ENCODE results near the gene ACYP2.
"Not testable (repeated sequence)": the region's sequence is repeated elsewhere in the genome, so short reads cannot be mapped to it uniquely, and the experiment has no call there.

Gene ACYP2

DNA sequence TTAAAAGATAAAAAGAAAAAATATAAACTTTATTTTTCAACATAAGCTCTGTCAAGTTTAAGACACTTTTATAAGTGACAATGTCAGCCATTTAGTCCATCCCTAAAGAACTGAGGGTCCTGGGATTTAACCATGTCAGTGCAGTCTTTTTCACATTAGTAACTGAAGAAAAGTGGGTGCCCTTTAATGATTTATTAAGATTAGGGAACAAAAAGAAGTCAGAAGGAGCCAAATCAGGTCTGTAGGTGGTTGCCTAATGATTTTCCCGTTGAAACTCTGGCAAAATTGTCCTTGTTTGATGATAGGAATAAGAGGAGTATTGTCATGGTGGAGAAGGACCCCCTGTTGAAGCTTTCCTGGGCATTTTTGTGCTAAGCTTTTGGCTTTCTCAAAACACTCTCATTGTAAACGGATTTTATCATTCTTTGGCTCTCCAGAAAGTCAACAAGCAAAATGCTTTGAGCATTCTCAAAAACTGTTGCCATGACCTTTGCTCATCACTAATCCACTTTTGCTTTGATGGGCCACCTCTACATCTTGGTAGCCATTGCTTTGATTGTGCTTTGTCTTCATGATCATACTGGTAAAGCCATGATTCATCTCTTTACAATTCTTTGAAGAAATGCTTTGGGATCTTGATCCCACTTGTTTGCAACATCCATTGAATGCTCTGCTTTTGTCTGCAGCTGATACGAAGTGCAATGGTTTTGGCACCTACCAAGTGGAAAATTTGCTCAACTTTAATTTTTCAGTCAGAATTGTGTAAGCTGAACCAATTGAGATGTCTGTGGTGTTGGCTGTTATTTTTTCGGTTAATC is 118.6 kb downstream of the ACYP2 start:
- DNase-seq, result no peak

DNA sequence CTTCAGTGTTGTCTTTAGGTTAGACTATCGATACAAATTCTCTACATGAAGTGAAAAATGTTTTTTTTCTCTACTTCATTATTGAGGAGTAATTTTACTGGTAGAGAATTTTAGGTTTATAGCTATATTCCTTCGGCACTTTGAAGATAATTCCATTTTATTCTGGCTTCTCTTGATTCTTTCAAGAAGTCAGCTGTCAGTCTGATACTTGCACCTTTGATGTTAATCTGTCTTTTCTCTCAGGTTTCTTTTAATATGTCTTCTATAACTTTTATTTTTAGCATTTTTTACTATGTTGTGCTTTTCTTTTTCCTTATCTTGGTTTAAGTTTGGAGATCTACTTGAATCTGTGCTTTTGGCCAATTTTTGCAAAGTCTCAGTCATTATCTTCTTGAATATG is 122.0 kb downstream of the ACYP2 start:
- no peak for DNase-seq

DNA sequence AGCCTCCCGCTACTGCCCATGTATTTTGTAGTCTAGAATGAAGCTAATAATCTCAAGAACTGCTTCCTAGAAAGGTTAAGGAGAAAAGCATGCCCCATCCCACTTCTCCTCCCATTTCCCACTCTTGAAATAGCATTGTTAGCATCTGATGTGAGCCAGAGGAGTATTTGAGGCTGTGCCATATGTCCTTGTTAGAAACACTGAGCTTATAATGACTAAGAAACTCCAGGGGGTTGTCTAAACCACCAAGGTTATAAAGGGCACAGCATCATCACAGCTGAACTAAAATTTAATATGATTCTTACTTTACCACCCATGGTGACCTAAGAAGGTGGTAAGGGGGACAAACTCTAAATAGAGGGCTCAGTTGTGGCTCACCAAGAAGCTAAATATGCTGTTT is 124.0 kb downstream of the ACYP2 start:
- DNase-seq, result no peak

DNA sequence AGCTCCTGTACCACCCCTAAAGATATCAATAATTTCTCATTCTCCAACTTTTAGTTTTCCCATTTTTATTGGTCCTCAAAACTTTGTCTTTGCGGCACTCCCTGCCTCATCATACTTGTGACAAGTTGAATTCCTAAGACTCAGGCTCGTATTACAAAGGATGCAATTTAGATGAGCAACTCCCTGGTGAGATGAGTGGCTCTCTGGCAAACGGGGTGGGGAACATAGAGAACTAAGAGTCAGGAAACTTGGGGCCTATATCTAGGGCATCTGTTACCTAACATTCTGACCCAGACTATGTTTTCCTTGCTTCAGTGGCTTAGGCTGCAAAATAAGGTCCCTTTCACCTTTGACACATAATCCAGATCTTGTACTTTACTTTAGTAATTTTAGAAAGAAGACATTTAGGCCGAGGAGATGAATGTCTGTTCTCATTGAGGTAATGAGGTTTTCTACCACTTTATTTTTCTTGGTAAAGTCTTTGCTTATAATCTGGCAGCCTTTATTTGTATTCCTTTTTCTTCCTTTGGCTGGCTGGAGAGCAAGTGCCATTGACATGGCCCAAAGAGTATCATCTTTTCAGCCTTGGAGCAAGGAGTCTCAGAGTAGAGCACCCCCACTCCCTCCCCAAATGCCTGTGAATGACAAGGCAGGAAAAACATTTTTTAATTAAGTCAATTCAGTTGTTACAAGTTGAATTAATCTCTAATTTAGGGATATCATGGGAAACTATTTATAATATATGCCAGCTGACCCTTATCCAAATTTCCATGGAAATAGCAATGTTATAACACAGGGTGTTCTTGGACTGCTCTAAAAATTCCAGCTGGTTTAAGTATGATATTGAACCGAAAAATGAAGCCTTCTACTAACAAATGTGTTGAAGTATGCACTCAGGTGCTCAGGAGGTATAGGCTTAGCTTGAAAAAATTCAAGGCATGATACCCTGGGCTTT is 125.4 kb downstream of the ACYP2 start:
- DNase-seq, result no peak

DNA sequence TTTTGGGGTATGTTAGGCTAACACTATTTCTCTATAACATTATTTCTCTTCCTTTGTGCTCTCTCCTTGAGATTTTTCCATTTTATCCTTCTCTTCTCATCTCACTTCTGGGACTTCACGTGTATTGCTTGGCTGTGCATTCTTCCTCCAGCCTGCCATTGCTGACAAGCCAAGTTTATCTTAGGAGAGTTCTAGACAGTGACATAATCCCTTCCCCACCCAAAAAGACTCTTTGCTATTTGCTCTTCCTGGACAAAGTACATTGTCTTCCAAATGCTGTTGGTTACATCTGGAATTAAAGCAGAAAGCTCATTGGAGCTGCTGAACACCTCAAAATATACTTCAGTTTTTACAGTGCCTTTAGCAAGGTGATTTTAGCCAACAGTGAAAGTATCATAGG is 131.7 kb downstream of the ACYP2 start:
- DNase-seq, result no peak

DNA sequence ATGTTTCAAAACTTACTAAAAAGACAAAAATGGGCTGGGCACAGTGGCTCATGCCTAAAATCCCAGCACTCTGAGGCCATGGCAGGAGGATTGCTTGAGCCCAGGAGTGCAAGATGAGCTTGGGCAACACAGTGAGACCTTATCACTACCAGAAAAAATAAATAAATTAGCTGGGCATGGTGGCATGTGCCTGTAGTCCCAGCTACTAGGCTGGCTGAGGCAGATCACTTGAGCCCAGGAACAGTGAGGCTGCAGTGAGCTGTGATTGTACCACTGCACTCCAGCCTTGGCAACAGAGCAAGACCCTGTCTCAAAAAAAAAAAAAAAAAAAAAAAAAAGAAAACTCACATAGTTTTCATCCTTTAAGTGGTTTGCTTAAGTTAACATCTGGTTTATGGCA is 134.2 kb downstream of the ACYP2 start:
- DNase-seq, result no peak

DNA sequence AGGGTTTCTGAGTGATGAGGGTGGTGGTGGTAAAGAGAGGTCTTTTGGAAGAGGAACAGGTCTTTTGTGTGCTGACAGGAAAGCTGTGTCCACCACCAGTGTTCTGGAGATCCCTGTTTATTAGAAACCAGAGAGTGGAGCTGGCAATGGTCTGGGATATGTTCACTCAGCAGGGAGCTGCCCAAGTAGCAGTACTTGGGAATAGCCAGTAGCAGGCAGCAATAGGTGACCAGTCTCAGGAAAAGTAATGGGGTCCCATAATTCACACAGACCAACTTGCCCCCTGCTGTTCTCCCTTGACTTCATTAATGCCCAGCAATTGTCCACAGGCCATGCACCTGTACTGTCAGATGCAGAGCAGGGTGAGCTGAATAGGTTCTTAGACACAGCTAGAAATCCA is 138.8 kb downstream of the ACYP2 start:
- DNase-seq, result no peak

DNA sequence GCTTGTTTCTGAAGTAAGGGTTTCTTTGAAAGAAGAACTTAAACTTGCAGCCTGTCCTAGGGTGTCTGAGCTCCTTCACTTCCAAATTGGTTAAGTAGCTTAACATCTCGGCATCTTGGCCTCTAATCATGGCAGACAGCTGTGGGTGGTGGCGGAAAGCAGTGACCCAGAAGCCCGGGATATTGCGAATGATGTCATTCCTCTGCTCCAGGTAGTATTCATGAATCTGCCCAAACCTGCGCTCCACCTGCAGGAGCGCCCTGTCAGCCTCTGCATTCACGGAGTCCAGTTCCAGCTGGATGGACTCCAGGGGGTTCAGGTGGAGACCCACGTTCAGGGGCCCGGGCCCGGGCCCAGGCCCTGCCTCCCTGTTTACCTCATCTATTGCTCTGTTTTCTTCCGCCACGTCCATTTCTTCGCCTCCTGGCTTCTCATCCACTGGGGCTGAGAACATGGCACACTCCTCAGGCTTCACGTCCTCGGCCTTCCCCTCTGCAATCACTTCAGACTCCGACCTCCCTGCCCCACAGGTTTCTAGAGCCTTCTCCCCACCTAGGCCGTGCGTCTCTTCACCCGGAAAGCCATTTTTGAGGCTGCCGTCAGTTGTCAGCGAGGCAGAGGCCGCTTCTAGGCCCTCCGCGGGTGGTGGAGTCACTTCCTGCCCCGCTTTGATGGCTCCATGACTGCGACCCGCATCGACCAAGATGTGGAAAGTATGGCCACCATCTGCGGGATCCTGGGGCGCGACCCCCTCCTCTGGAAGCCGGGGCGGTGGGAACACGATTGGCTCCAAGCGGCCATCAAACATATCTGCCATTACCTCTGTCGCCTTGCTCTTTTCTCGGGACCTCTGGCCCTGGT is 140.0 kb downstream of the ACYP2 start:
- no peak for DNase-seq

DNA sequence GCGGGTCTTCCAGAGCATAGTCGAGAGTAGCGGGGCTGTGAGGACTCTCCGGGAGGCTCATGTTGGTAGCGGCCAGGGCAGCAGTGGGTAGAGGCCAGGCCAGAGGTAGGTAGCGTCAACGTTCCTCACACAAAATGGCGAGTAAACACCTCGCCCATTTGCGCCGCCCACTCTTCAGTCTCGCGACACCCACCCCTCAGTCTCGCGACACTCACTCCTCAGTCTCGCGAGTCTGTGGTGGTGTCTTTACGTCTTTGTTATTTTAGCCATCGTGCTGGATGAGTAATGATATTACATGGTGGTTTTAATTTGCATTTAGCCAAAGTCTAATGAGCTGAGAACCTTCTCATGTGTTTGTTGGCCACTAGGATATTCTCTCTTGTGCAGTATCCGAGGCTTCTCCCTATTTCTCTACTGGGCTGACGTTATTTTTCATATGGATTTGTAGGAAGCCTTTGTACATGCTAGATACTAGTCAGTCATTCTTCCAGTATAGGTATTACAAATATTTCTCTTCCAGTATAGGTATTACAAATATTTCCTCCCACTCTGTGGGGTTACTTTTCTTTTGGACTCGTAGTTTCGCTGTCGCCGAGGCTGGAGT is 140.8 kb downstream of the ACYP2 start, which contains the start of gene TSPYL6:
TSPYL6 (minus strand) TSS at position 139 of the 604 bp plus-strand sequence; CDS start at position 61, 78 bp downstream.
- no peak for DNase-seq

DNA sequence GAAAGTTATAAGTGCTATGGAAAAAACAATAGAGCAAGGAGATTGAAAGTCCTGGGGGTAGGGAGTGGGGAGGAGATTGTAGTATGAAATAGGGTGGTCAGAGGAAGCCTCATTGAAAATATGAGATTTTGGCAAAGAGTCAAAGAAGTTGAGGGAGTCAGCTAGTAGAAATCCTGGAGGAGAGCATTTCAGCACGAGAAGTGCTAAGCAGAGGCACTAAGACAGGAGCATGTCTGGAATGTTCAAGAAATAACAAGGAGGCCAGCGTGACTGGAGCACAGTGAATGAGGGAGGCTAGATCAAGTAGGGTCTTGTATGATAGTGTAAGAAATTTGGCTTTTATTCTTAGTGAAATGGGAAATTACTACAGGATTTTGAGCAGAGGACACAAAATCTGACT is 142.8 kb downstream of the ACYP2 start:
- DNase-seq, result no peak

DNA sequence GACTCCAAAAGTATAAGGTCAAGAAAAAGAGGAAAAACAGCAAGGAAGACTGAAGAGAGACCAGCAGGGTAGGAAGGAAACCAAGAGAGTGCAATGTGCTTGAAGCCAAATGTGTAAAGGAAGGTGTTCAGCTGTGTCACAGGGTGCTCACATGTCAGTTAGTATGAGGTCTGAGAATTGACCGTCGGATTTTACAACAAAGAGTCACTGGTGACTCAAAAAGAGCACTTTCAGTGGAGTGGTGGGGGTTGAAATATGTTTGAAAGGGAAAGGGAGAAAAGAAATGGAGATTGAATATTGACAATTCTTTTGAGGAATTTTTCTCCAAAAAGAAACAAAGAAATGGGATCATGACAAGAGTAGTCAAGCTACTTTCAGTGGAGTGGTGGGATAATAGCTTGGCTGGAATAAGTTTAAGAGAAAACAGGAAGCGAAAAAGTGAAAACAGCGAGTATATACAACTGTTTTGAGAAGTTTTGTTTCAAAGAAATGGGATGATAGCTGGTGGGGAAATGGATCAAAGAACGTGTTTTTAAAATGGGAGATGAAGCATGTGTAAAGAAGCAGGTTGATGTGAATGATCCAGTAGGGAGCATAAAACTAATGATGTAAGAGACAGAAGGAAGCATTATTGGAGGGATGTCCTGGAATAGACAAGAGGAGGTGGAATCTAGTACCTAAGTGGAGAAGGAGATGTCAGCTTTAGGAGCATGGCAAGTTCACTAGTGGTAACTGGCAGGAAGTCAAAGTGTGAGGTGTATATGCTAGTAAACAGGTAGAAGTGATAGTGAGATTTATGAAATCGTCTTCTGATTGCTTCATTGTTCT is 144.2 kb downstream of the ACYP2 start:
- no peak for DNase-seq

DNA sequence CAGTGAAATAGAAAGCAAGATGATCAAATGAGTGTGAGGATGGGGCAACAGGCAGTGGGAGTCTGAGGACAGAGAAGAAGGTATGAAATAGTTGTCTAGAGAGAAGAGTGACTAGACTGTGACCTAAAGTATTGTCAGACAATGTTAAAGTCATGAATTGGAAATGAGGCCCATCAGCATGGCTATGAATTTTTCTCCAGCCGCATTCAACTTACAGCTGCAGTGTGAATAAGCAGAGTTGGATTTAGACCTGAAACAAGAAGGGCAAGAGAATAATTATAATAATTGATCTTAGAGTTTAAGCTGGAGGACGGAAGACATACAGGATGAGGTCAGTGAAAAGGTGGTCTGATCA is 144.8 kb downstream of the ACYP2 start:
- DNase-seq, result no peak

DNA sequence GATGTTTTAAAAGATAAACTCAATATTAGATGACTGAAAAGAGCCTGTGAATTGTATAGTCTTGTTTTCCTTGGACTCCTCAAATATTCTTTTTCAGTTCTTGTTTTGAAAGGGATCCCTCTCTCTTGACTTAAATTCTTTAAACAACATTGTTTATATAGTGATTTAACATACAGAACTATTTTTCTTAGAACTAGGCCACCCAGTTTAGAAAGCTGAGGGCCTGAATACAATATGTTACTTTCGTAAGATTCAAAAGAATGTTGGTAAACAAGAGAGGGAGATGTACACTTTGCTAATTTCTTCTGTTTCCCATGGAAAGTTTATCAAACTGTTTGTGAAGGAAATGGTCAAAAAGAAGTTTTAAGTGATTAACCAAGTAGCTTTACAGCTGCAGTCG is 146.1 kb downstream of the ACYP2 start:
- no peak for DNase-seq

DNA sequence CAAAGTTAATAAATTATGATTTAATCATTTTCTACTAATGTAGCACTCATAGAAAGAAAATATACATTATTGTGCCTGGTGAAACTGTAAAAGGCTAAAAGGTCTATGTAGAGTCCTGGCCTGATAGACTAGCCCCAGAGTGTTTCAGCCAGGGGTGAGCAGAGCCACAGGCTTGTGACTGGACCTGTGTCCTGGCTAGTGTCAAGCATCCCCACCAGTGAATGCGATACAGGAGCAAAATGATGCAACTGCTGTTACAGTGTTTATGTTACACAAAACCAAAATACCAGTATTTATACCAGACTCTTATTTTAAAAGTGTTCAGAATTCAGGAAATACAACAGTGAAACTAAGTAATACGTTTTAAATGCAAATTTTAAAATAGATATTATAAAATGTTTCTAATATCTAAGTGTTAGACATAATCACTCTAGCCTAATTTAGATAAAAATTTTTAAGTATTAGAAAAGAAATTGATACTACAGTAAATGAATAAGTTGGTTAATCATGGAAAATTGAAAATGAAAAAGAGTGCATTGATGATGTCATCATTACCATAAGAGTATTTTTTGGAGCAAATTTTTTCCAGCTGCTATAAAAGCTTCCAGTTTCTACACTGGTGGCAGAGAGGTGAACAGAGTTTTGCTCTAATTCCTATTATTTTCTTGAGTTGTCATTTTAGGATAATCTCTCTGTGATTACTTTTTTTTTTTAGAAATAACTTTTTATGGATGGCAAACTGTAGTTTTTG is 146.8 kb downstream of the ACYP2 start:
- DNase-seq, result no peak

DNA sequence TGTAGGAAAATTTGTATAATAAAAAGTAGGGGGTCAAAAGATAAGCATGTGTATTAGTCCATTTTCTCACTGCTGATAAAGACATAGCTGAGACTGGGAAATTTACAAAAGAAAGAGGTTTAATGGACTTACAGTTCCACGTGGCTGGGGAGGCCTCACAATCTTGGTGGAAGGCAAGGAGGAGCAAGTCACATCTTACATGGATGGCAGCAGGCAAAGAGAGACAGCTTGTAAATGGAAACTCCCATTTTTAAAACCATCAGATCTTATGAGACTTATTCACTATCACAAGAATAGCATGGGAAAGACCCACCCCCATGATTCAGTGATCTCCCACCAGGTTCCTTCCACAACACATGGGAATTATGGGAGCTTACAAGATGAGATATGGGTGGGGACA is 149.7 kb downstream of the ACYP2 start:
- not testable (repeated sequence) for DNase-seq

DNA sequence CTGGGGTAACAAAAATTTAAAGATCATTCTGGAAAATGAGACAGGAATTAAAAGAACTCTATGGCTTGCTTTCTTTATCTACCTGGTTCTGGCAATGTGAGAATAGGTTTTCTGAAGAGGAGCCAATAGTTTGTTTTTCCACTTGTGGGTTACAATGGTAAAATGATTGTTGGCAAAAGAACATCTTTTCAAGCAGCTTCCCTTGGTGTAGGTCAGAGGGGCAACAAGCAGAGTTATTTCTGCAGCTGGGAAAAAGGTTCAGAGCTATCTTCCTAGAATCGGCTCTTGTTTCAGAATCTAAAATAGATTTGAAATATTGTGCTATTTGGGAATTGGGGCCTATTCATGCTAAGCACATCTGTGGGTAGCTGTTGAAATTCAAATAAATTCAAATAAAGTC is 152.2 kb downstream of the ACYP2 start:
- DNase-seq, result no peak

DNA sequence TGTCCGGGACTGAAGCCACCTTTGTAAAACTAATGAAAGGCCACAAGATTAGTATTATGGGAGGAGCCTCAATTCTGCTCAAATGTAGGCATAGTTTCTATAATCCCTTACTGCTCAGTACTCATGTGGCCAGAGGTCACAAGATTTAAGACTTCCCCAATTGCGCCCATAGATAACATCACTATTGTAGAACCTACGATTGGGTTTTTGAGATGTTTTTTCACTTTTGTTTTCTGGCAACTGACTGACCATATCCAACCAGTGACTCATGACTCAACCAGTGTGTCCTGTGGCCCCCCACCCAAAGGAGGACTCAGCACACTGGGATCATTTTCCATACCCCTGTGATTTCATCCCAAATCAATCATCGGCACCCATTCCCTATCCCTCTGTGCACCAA is 155.8 kb downstream of the ACYP2 start:
- no peak for DNase-seq

DNA sequence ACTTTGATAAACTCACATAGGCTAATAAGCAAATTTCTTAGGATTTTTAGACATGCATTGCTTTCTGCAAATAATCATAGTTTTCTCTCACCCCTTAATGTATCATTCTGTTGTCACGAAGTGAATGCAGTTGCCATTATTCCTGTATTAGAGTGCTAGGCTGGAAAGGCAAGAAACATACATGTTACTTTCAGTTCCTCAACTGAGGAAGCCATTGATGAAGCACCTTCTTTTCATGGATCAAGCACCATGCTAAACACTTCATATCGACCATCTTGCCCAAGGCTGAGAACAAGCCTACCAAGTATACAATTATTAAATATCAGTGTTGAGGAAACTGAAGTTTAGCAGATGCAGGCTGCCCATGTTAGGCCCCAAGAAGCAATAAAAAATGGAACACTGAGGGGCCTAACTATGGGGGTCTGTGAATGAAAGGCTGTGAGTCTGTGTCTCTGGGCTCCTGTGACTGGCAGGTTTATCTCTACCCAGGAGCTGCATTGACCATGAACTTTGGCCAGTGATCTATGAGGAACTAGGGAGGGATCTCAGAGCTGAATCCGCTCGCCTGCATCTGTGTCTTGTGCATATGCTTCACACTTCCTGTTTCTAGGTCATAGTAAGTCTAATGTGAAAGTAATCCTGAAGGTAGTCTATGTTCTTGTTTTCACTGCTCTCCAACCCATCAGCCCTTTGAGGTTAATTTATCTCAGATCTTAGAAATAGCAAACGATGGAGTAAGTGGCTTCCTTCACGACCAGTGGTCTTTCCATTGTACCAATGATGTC is 156.6 kb downstream of the ACYP2 start:
- DNase-seq, result no peak

DNA sequence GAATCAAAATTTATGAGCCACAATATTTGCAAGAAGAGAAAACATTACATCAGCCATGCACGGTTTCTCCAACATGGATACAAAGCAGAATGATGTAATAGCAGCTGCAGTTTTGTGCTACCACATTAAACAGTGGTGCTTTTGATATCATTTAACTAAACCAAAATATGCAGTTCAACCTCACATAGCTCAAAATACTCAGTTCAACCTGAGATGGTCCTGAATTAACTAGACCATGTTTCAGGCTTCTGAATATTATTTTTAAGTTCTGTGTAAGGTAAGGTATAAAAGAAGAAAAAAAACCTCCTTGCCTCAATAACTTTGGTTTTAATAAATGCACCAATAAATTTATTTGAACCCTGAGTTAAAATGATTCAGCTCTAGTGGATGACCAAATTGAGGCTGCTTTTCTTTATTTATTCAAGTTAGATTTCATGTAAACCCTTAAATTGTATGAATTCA is 159.4 kb downstream of the ACYP2 start:
- no peak for DNase-seq

DNA sequence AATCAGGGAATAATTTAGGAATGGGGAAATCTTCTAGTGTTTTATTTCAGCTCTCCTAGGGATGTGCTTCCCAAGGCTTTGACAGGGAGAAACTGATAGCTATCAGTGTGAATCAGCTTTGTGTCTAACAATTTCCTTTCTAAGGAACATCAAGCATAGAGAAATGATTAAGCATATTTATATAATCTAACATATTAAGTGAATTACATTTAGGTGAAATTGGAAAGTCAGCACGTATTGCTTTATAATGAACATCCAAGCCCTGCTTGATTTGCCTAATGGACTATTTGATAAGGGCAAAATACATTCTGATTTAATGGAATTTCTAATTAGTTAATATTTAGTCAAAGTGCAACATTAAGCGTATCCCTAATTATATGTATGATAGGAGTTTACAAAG is 160.1 kb downstream of the ACYP2 start:
- no peak for DNase-seq
